Loucy (cell line): ENCODE data around the gene POU4F1.

ENCODE experiments used
- CTCF ChIP-seq: fragments of 200-600 bp; sonication (generic); conservative IDR thresholded peaks from 2 replicates; pipeline ENCODE4 v1.5.1; 2014; ENCODE audit warnings: mild to moderate bottlenecking, antibody characterized with exemption, low read length
- EZH2phosphoT487 ChIP-seq: fragments of 200-600 bp; IDR thresholded peaks from 2 replicates; pipeline ENCODE4 v1.6.1; 2018; ENCODE audit warnings: antibody characterized with exemption, mild to moderate bottlenecking, moderate library complexity, borderline replicate concordance

GRCh38 chr13:78589206-78589605, 14.1 kb downstream of the POU4F1 start:
- TF ChIP-seq CTCF: no peak
- no peak for TF ChIP-seq EZH2phosphoT487
